GM15510 (cell line): ENCODE measurements around the gene XPOT.

Experiments used
- POLR2A ChIP-seq: IDR thresholded peaks from 3 replicates; pipeline ENCODE4 v1.6.1; 2011; ENCODE audit warnings: borderline replicate concordance; ENCODE audit not compliant: insufficient read length; ENCODE audit errors: extremely low read depth

XPOT gene

GRCh38 chr12:64403707-64404469, at the start of gene XPOT:
Gene XPOT (plus strand): TSS chr12:64404392. CDS start chr12:64410036, 5,644 bp downstream.
- TF ChIP-seq POLR2A, result peak; percentile 95

- TF ChIP-seq POLR2A, result no peak
Observed at GRCh38 chr12:64362721-64363305, 41.4 kb upstream of the XPOT start.

- TF ChIP-seq POLR2A, result no peak
Observed at GRCh38 chr12:64383675-64384074, 20.5 kb upstream of the XPOT start.

- no peak for TF ChIP-seq POLR2A
Observed at GRCh38 chr12:64385019-64385418, 19.2 kb upstream of the XPOT start.

GRCh38 chr12:64385468-64385867, 18.7 kb upstream of the XPOT start:
- TF ChIP-seq POLR2A, result no peak

GRCh38 chr12:64387197-64387816, 16.9 kb upstream of the XPOT start:
- TF ChIP-seq POLR2A, result no peak

- no peak for TF ChIP-seq POLR2A
Observed at GRCh38 chr12:64389154-64389553, 15.0 kb upstream of the XPOT start.

GRCh38 chr12:64390275-64390851, 13.8 kb upstream of the XPOT start, which contains the start of gene C12orf56:
Gene C12orf56 (minus strand): TSS chr12:64390758. CDS start chr12:64390565, 193 bp downstream.
- no peak for TF ChIP-seq POLR2A

GRCh38 chr12:64392221-64392620, 12.0 kb upstream of the XPOT start:
- no peak for TF ChIP-seq POLR2A

- TF ChIP-seq POLR2A, result no peak
Observed at GRCh38 chr12:64395739-64396138, 8.5 kb upstream of the XPOT start.

GRCh38 chr12:64400041-64400440, 4.2 kb upstream of the XPOT start:
- TF ChIP-seq POLR2A, result no peak

GRCh38 chr12:64402181-64402580, 2.0 kb upstream of the XPOT start:
- TF ChIP-seq POLR2A, result no peak

GRCh38 chr12:64404470-64405256, 471 bp downstream of the XPOT start:
- peak; percentile 15 for TF ChIP-seq POLR2A
